Erythroblast (primary cell): Measurements from ENCODE around the gene GOLGA1.

Source experiments
- DNase-seq, 2 experiments: peaks; one replicate each; lab custom pipeline; 2025; lab: John Stamatoyannopoulos, UW
- GATA1 ChIP-seq: IDR thresholded peaks from 2 replicates; pipeline ENCODE4 v1.6.1; 2011; ENCODE audit warnings: low read depth, mild to moderate bottlenecking, control low read depth, low read length, moderate library complexity
- POLR2A ChIP-seq: IDR thresholded peaks from 2 replicates; pipeline ENCODE4 v1.6.1; 2011; ENCODE audit warnings: mild to moderate bottlenecking, low read length

Gene GOLGA1

GRCh38 chr9:124861342-124862229 is 79.3 kb downstream of the GOLGA1 start, which contains the start of the genes ARPC5L and RPL35:
Gene ARPC5L, plus strand, starts transcription at chr9:124862130. Its CDS starts 7,161 bp downstream, at chr9:124869291.
Gene RPL35, minus strand, starts transcription at chr9:124861957. Its CDS starts 45 bp downstream, at chr9:124861912.
- DNase-seq = peak; percentile 97 to 98

DNA sequence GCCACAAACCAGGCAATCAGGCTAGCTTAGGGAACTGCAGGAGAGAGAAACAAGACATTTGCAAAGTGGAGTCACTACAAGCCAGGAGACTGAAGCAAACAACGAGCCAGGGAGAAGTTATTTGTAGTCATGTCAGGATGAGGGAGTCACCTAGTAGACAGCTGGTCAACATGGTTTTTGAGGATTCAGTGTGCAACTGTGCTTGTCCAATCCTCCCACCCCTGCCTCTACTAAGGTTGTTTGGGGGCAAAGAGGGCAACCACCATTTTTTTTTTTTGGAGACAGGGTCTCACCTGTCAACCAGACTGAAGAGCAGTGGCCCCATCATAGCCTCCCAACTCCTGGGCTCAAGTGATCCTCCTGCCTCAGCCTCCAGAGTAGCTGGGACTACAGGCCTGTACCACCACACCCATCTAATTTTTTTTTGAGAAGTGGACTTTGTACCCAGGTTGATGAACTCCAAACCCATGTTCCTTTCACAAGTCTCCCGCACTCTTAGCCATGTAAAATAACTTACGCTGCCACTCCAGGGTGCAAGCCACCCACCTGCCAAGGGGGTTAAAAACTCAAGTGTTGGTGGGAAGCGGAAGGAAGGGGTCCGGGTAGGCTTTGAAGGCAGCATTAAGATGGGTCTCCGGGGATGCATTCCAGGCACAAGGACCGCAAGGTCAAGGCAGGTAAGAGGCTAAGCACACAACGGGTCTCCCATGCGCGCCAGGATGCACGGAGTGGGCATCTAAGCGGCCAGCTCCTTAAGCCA is 80.1 kb downstream of the GOLGA1 start:
- TF ChIP-seq GATA1 (no peak), POLR2A (no peak)
- peak; percentile 45 to 59 for DNase-seq

More at GRCh38 chr9:124861342-124862229, 79.3 kb downstream of the GOLGA1 start, which contains the start of the genes ARPC5L and RPL35:
- TF ChIP-seq POLR2A (peak; percentile 91), GATA1 (peak; percentile 49)

DNA sequence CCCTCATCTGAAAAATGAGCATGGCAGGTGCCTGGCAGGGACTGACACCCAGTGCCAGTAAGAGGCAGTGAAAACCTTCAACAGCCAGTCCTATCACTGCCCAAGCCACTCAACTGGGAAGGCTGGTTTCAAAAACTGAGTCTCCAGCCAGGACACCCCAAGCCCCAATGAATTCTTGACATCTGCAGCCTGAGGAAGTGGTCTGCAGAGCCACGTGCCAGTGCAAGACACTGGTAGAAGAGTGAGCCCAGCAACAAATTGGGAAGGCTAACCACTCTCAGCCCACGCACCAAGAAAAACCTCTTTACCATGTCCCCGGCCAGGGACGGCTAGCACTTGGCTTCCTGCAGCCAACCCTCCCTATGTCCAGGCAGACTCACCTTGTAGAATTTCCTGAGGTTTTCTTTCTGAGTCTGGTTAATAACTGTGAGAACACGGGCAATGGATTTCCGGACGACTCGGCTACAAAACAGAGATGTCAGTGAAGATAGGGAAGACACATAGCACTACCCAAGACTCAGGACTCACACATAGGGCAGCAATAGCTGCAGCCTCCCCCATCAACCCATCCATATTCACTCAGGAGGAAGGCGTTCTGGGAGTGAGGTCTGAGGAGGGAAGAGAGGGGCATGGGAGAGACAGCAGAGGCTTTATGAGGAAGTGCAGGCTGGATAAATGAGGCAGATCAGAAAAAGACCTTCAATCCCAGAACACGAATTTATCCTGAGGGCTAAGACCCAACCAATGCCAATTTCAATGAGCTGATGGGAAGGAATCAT is 80.9 kb downstream of the GOLGA1 start:
- DNase-seq = no peak
- TF ChIP-seq POLR2A = no peak
- no peak for TF ChIP-seq GATA1

DNA sequence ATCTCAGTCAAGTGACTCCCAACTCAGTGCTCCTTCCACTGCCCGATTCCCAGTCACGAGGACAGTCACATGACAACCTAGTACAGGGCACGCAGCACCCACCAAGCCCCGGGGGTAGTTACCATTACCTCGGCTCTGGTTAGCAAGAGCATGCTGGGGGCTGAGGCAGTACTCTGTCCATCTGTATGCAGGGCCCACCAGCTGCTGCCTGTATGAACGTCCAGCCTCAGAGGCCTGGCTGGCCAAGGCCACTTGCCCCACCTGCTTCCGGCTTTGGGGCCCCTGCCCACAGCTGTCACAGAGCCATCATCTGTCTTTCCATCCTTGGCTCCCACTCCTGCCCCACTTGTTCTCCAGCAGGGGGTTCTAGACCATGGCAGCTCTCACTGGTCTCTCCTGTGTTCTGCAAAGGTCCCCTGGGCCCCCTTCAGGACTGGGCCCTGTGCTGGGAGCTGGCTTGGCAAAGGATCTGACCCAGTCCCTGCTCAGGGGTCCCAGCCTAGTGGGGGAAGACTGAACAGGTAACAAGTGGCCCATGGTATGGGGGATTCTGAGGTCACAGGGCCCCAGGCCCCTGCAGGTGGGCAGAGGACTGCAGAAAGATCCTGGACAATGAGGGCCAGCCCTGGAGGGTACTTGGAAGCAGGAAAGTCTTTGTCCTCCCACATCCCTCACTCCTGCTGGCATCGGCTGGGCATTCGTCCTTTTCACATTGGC is 82.4 kb downstream of the GOLGA1 start:
- TF ChIP-seq GATA1 (no peak), POLR2A (no peak)
- peak in 1 of 2 experiments; percentile 26 for DNase-seq

GRCh38 chr9:124857533-124858162 is 83.2 kb downstream of the GOLGA1 start:
- no peak for TF ChIP-seq GATA1
- no peak for TF ChIP-seq POLR2A
- peak in 1 of 2 experiments; percentile 32 for DNase-seq

GRCh38 chr9:124855944-124856765 is 84.7 kb downstream of the GOLGA1 start:
- DNase-seq = peak in 1 of 2 experiments; percentile 40
- TF ChIP-seq GATA1 (no peak), POLR2A (no peak)

DNA sequence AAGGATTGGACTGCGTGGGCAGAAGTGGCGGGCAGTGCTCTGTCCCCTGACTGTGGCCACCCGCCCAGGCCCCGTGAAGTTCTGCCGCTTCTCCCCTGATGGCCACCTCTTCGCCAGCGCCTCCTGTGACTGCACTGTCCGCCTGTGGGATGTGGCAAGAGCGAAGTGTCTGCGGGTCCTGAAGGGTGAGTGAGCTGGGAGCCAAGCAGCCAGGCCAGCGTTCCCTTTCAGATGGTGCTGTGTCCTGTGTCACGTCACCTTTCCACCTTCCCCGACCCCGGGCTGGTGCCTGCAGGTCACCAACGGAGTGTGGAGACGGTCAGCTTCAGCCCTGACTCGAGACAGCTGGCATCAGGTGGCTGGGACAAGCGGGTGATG is 85.3 kb downstream of the GOLGA1 start:
- DNase-seq = no peak
- TF ChIP-seq POLR2A (no peak), GATA1 (no peak)

GRCh38 chr9:124854822-124855221 is 86.1 kb downstream of the GOLGA1 start:
- no peak for DNase-seq
- TF ChIP-seq POLR2A (no peak), GATA1 (no peak)

- DNase-seq = no peak
Measured at GRCh38 chr9:124854161-124854560, 86.7 kb downstream of the GOLGA1 start.

DNA sequence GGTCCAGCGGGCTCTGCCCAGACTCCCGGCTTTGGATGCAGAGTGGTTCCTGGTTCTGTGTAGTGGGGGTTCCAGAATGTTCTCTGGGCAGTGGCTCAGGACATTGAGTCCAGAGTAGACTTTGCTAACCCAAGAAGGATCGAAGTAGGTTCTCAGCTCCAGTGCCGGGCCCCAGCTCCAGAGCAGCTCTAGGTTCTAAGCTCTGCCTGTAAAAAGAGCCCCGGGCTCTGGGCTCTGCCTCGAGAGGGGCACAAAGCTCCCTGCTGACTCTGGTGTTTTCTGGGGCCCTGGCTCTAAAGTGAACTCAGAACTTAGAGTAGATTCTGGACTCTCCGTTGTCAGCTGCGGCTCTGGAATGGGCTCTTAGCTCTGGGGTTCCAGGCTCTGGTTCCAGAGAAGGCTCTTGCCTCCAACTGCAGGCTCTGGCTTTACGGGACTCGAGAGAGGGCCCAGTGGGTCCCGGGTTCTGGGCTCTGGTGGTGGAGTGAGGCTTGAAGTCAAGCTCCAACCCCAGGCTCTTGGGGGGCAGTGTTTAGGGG is 87.2 kb downstream of the GOLGA1 start:
- no peak for TF ChIP-seq POLR2A
- TF ChIP-seq GATA1 = no peak
- no peak for DNase-seq

More at GRCh38 chr9:124854161-124854560, 86.7 kb downstream of the GOLGA1 start:
- TF ChIP-seq POLR2A (no peak), GATA1 (no peak)
